PFSK-1 (cell line): ENCODE data around the gene SCTR.

Experiments used
- FOXP2 ChIP-seq: optimal IDR thresholded peaks from 2 replicates; pipeline ENCODE3; 2011; ENCODE audit warnings: borderline replicate concordance, control low read depth, inconsistent platforms; ENCODE audit not compliant: insufficient read depth; ENCODE audit errors: extremely low read length, extremely low read depth
- POLR2AphosphoS5 ChIP-seq: IDR thresholded peaks from 2 replicates; pipeline ENCODE4 v1.6.1; 2012; ENCODE audit warnings: low read depth, mild to moderate bottlenecking, control low read depth, low read length, moderate library complexity
- REST ChIP-seq, 2 experiments: IDR thresholded peaks; 2 replicates each; pipeline versions ENCODE4 v1.6.1 to v1.8.0; 2011 to 2012; ENCODE audit warnings: low read depth in 2 of 2, low read length in 2 of 2, control low read depth in 1 of 2, inconsistent platforms in 1 of 2, mild to moderate bottlenecking in 1 of 2, moderate library complexity in 1 of 2; ENCODE audit not compliant: insufficient read depth in 1 of 2
- SIN3A ChIP-seq: IDR thresholded peaks from 2 replicates; pipeline ENCODE4 v1.6.1; 2012; ENCODE audit warnings: mild to moderate bottlenecking, low read length, moderate library complexity, borderline replicate concordance; ENCODE audit not compliant: insufficient read depth
- TAF1 ChIP-seq: IDR thresholded peaks from 2 replicates; pipeline ENCODE4 v1.6.1; 2012; ENCODE audit warnings: low read length, control low read depth, borderline replicate concordance; ENCODE audit not compliant: insufficient read depth

SCTR gene

GRCh38 chr2:119460076-119460475 is 64.2 kb downstream of the SCTR start:
- TF ChIP-seq SIN3A (no peak), TAF1 (no peak), REST (IDR thresholded peaks at IDR 0.05; ENCODE audit: insufficient read depth in 1 of 2, low read depth in 2 of 2, low read length in 2 of 2) (no peak), POLR2AphosphoS5 (no peak), FOXP2 (no peak)

- no peak for TF ChIP-seq FOXP2
- TF ChIP-seq REST (IDR thresholded peaks at IDR 0.05; ENCODE audit: insufficient read depth in 1 of 2, low read depth in 2 of 2, low read length in 2 of 2) = no peak
- no peak for TF ChIP-seq POLR2AphosphoS5
- no peak for TF ChIP-seq TAF1
These were observed 69.1 kb downstream of the SCTR start for GRCh38 chr2:119455066-119455718.

- TF ChIP-seq REST (IDR thresholded peaks at IDR 0.05; ENCODE audit: insufficient read depth in 1 of 2, low read depth in 2 of 2, low read length in 2 of 2) = no peak
- no peak for TF ChIP-seq SIN3A
- TF ChIP-seq POLR2AphosphoS5 = no peak
- TF ChIP-seq TAF1 = no peak
- no peak for TF ChIP-seq FOXP2
These were observed 70.2 kb downstream of the SCTR start for GRCh38 chr2:119453972-119454593.

GRCh38 chr2:119451336-119452050 is 72.8 kb downstream of the SCTR start:
- TF ChIP-seq REST (IDR thresholded peaks at IDR 0.05; ENCODE audit: insufficient read depth in 1 of 2, low read depth in 2 of 2, low read length in 2 of 2) (no peak), SIN3A (no peak)
